NB4 (cell line): ENCODE measurements around the gene FAM228A.

Source experiments
- DNase-seq: peaks from one replicate; pipeline ENCODE4 v3.0.0; 2010; ENCODE audit warnings: low read depth
- H3K4me3 ChIP-seq: one replicate; pipeline ENCODE4 v1.5.1; 2011; ENCODE audit warnings: mild to moderate bottlenecking, low read depth, low read length, moderate library complexity
- MAX ChIP-seq: IDR thresholded peaks from 2 replicates; pipeline ENCODE4 v1.6.1; 2011; ENCODE audit warnings: low read depth, low read length
- MYC ChIP-seq: IDR thresholded peaks from 2 replicates; pipeline ENCODE4 v1.6.1; 2011; ENCODE audit warnings: low read depth, low read length
- POLR2A ChIP-seq: IDR thresholded peaks from 2 replicates; pipeline ENCODE4 v1.6.1; 2011; ENCODE audit warnings: mild to moderate bottlenecking; ENCODE audit not compliant: insufficient read length; ENCODE audit errors: extremely low read depth
- TF ChIP-seq, protein P1 (sequence below): IDR thresholded peaks from one replicate; pipeline ENCODE4 v1.5.1; 2012; ENCODE audit warnings: low read depth, low read length

FAM228A gene

GRCh38 chr2:24163601-24164000 lies 11.3 kb upstream of the FAM228A start:
- TF ChIP-seq POLR2A (no peak), MAX (no peak), MYC (no peak)
- TF ChIP-seq, protein P1, sequence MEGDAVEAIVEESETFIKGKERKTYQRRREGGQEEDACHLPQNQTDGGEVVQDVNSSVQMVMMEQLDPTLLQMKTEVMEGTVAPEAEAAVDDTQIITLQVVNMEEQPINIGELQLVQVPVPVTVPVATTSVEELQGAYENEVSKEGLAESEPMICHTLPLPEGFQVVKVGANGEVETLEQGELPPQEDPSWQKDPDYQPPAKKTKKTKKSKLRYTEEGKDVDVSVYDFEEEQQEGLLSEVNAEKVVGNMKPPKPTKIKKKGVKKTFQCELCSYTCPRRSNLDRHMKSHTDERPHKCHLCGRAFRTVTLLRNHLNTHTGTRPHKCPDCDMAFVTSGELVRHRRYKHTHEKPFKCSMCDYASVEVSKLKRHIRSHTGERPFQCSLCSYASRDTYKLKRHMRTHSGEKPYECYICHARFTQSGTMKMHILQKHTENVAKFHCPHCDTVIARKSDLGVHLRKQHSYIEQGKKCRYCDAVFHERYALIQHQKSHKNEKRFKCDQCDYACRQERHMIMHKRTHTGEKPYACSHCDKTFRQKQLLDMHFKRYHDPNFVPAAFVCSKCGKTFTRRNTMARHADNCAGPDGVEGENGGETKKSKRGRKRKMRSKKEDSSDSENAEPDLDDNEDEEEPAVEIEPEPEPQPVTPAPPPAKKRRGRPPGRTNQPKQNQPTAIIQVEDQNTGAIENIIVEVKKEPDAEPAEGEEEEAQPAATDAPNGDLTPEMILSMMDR, result no peak
- H3K4me3 ChIP-seq, result no peak overlapping the region
- DNase-seq, result no peak

GRCh38 chr2:24164416-24164973 lies 10.4 kb upstream of the FAM228A start:
- peak; percentile 73 for DNase-seq
- TF ChIP-seq, protein P1, result peak; percentile 96
- TF ChIP-seq MYC (0 out of 2 replicates have a peak, but pooled peaks have one; percentile 34), POLR2A (no peak), MAX (peak; percentile 45; the same call in 1 of the 2 replicates)
- no peak overlapping the region for H3K4me3 ChIP-seq

DNA sequence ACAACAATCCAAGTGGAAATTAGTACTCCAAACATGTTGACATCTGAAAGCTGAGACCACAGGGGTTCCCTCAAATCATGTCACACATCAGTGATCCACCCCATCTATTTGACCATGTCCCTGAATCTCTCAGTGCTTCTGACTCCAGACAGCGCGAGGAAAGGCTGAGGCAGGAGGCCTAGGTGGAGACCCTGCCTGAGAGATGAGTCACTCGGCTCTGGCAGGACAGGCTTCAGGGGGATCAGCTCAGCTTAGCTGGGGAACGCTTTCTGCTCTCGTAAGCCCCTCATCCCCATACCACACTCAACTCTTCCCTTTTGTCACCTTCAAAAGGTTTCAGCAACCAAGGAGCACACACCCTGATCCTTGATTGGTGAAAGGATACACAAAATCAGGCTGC lies 5.8 kb upstream of the FAM228A start:
- H3K4me3 ChIP-seq, result no peak overlapping the region
- DNase-seq, result no peak
- TF ChIP-seq, protein P1, result no peak
- TF ChIP-seq MYC (no peak), POLR2A (no peak), MAX (no peak)

GRCh38 chr2:24175631-24176187 lies 856 bp downstream of the FAM228A start:
- TF ChIP-seq MAX, result no peak
- TF ChIP-seq, protein P1, result no peak
- TF ChIP-seq POLR2A, result no peak
- DNase-seq, result no peak
- H3K4me3 ChIP-seq, result no peak overlapping the region

GRCh38 chr2:24176326-24176725 lies 1.5 kb downstream of the FAM228A start:
- TF ChIP-seq MAX, result no peak
- no peak for TF ChIP-seq POLR2A
- TF ChIP-seq, protein P1, result no peak
- no peak for TF ChIP-seq MYC
- no peak for DNase-seq
- no peak overlapping the region for H3K4me3 ChIP-seq

DNA sequence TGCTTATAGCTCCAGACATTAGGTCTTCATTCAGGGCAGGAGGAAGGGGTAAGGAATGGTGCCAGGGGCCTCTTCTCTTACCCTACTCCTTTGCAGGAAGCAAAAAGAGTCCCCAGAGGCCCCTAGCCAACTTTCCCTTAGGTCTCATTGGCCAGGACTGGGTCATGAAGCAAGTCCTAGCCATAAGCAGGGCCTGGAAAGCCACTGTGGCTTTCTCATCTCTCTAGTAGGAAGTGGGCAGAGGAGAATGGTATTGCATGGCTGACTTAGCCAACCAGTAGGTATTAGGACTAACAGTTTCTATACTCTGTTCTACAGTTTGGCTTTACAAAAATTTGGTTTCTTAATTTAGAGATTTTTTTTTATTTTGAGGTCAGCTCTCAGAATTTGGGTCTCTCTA lies 4.8 kb downstream of the FAM228A start:
- DNase-seq, result peak; percentile 86
- TF ChIP-seq MYC (no peak), POLR2A (no peak), MAX (no peak)
- TF ChIP-seq, protein P1, result no peak

More for the DNA sequence above, 4.8 kb downstream of the FAM228A start:
- no peak overlapping the region for H3K4me3 ChIP-seq
